ENCODE data around the gene NDFIP1.

GRCh38 chr5:142073362-142073988 is 35.1 kb upstream of the NDFIP1 start:
- TF ChIP-seq CTCF (IDR thresholded peaks at IDR 0.05; ENCODE audit: poor library complexity) (no peak), EZH2 (IDR thresholded peaks at IDR 0.05; ENCODE audit: borderline replicate concordance) (no peak), EZH2phosphoT487 (IDR thresholded peaks at IDR 0.05; ENCODE audit: low read depth, severe bottlenecking, unreplicated experiment) (no peak)
